ENCODE data around the gene CATSPERD. TPM values are rescaled to one million over a fixed set of nuclear protein-coding genes. Genes with fewer than 3 reads are reported as not detected.
A peak's percentile ranks its signal among the peaks of the same experiment; 100 is the strongest.

CATSPERD gene
- total RNA-seq, 2 experiments from 2014 or later = not detected

DNA sequence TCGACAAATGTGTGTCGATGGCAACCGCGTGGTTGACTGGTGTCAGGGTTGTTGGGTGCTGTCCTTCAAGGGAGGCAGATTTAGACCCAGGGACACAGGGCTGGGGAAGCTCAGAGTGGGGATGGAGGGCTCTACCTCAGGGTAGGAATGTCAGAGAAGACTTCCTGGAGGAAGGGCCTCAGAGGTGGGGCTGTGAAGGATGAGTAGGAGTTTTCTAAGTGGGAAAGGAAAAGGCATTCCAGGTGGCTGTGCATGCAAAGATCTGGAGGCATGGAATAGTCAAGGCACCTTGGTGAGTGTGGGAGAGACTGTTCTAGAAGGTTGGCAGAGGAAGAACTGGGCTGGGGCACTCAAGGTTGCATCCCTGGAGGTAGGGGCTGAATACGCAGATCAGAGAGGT is 86.5 kb downstream of the CATSPERD start:
- Mint-ChIP-seq H3K4me3 (peak overlapping the region; percentile 62), H3K4me1 (ENCODE audit: low read depth) (peaks cover 16% of the 10 kb centered on the region), H3K9me3 (no peaks in the 10 kb centered on the region), H3K27ac (no peak overlapping the region), H3K27me3 (peaks cover 9% of the 10 kb centered on the region), H3K36me3 (ENCODE audit: low read depth) (no peaks in the 10 kb centered on the region)
- ATAC-seq (ENCODE audit: poor library complexity) (no peak), DNase-seq (peak in 1 of 14 experiments; percentile 17)
- peaks cover 3 to 6% of the 10 kb centered on the region in 2 experiments for H3K27me3 ChIP-seq (ENCODE audit: control insufficient read depth in 1 of 2, insufficient read depth in 2 of 2, low read length in 2 of 2)
- intact Hi-C loops (cut with DNase I, micrococcal nuclease) = loop anchor here in 1 of 2 experiments (2.0 to 5.0 kb wide), 3 partner anchors 18 to 170 kb away; partner anchors contain the start of gene RANBP3
- ChIA-PET CTCF (no interaction called here), POLR2A (no interaction called here)
- TF ChIP-seq, protein P1, sequence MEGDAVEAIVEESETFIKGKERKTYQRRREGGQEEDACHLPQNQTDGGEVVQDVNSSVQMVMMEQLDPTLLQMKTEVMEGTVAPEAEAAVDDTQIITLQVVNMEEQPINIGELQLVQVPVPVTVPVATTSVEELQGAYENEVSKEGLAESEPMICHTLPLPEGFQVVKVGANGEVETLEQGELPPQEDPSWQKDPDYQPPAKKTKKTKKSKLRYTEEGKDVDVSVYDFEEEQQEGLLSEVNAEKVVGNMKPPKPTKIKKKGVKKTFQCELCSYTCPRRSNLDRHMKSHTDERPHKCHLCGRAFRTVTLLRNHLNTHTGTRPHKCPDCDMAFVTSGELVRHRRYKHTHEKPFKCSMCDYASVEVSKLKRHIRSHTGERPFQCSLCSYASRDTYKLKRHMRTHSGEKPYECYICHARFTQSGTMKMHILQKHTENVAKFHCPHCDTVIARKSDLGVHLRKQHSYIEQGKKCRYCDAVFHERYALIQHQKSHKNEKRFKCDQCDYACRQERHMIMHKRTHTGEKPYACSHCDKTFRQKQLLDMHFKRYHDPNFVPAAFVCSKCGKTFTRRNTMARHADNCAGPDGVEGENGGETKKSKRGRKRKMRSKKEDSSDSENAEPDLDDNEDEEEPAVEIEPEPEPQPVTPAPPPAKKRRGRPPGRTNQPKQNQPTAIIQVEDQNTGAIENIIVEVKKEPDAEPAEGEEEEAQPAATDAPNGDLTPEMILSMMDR (IDR thresholded peaks at IDR 0.05) = no peak
- no peaks in the 10 kb centered on the region for H3K36me3 ChIP-seq (ENCODE audit: insufficient read depth, low read length)
- peaks cover 0 to 10% of the 10 kb centered on the region in 2 experiments for H3K9me3 ChIP-seq (ENCODE audit: control insufficient read depth in 1 of 2, insufficient read depth in 1 of 2, low read length in 2 of 2)
- no peak overlapping the region for H3K4me3 ChIP-seq (ENCODE audit: low read length)
- H3K4me1 ChIP-seq (ENCODE audit: insufficient read depth, low read length) = peaks cover 30% of the 10 kb centered on the region
- no peak overlapping the region for H3K27ac ChIP-seq (ENCODE audit: low read depth in 1 of 2, low read length in 2 of 2)

DNA sequence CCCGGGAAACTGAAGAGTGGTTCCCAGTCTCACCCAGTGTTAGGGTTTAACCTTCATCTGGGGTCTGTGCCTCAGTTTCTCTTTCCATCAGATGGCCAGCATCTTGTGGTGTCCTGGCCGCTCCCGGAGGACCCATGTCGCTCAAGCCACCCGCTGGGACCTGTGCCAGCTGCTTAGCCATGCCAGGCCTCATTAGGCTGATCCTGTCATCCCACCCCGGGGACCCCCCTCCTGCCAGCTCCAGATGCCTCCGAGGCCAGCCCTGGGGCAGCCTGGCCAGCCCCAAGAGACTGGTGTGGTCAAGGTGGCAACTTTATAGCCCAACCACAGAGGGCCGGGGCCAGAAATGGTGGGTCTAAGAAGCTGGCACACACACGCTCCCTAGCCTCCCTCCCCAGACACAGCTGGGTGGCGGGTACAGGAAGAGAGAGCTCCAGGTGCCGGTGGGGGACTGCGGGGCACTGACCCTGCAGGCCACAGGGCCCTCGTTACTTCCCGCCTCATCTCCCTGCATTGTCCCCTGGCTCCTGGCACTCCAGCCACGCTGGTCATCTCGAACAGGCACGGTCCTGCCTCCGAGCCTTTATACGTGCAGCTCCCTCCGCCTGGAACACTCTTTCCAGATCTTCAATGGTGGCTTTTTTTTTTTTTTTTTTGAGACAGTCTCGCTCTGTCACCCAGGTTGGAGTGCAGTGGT is 87.8 kb downstream of the CATSPERD start:
- H3K4me1 ChIP-seq (ENCODE audit: insufficient read depth, low read length) = peaks cover 22% of the 10 kb centered on the region
- Mint-ChIP-seq H3K27ac (no peak overlapping the region), H3K27me3 (peaks cover 5% of the 10 kb centered on the region), H3K36me3 (ENCODE audit: low read depth) (no peaks in the 10 kb centered on the region), H3K4me1 (ENCODE audit: low read depth) (peaks cover 12% of the 10 kb centered on the region), H3K9me3 (no peaks in the 10 kb centered on the region), H3K4me3 (no peak overlapping the region)
- H3K4me3 ChIP-seq (ENCODE audit: low read length) = no peak overlapping the region
- no peak overlapping the region for H3K27ac ChIP-seq (ENCODE audit: low read depth in 1 of 2, low read length in 2 of 2)
- H3K36me3 ChIP-seq (ENCODE audit: insufficient read depth, low read length) = no peaks in the 10 kb centered on the region
- peaks cover 0 to 10% of the 10 kb centered on the region in 2 experiments for H3K9me3 ChIP-seq (ENCODE audit: control insufficient read depth in 1 of 2, insufficient read depth in 1 of 2, low read length in 2 of 2)
- ChIA-PET POLR2A (interaction anchor here (0.6 to 1.2 kb wide), 3 partner anchors 18 to 165 kb away, joined by 3 read pairs; no protein-coding TSS in a partner anchor), CTCF (interaction anchor here (0.5 to 1.1 kb wide), 2 partner anchors 214 to 493 kb away, joined by 4 read pairs; no protein-coding TSS in a partner anchor)
- H3K27me3 ChIP-seq (ENCODE audit: control insufficient read depth in 1 of 2, insufficient read depth in 2 of 2, low read length in 2 of 2) = no peaks in the 10 kb centered on the region
- ATAC-seq (ENCODE audit: poor library complexity) (no peak), DNase-seq (peak in 1 of 14 experiments; percentile 25)
- intact Hi-C loops (cut with DNase I, micrococcal nuclease) = loop anchor here in 1 of 2 experiments (5.0 kb wide), 1 partner anchor 169 kb away; the partner anchor contains the start of gene RANBP3
- TF ChIP-seq, protein P1 (IDR thresholded peaks at IDR 0.05) = no peak

DNA sequence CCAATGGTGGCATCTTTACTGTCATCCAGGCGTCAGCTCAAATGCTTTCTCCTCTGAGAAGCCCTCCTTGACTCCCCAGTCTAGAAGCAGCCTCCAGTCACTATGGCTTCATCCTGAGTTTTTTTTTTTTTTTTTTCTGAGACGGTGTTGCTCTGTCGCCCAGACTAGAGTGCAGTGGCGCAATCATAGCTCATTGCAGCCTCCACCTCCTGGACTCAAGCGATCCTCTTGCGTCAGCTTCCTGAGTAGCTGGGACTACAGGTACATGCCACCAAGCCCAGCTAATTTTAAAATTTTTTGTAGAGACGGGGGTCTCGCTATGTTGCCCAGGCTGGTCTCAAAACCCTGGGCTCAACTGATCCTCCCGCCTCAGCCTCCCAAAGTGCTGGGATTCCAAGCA is 88.6 kb downstream of the CATSPERD start:
- Histone ChIP-seq H3K27me3 (ENCODE audit: control insufficient read depth in 1 of 2, insufficient read depth in 2 of 2, low read length in 2 of 2) (no peaks in the 10 kb centered on the region), H3K4me1 (ENCODE audit: insufficient read depth, low read length) (peaks cover 14% of the 10 kb centered on the region), H3K4me3 (ENCODE audit: low read length) (no peak overlapping the region), H3K27ac (ENCODE audit: low read depth in 1 of 2, low read length in 2 of 2) (no peak overlapping the region), H3K9me3 (ENCODE audit: control insufficient read depth in 1 of 2, insufficient read depth in 1 of 2, low read length in 2 of 2) (peaks cover 0 to 10% of the 10 kb centered on the region in 2 experiments), H3K36me3 (ENCODE audit: insufficient read depth, low read length) (no peaks in the 10 kb centered on the region)
- Mint-ChIP-seq H3K27me3 (no peaks in the 10 kb centered on the region), H3K4me1 (ENCODE audit: low read depth) (peaks cover 5% of the 10 kb centered on the region), H3K9me3 (no peaks in the 10 kb centered on the region), H3K4me3 (no peak overlapping the region), H3K36me3 (ENCODE audit: low read depth) (no peaks in the 10 kb centered on the region), H3K27ac (no peak overlapping the region)
- POLR2A ChIA-PET = interaction anchor here (0.7 kb wide), 1 partner anchor 164 kb away, joined by 3 read pairs; no protein-coding TSS in a partner anchor
- TF ChIP-seq, protein P1 (IDR thresholded peaks at IDR 0.05) = no peak
- intact Hi-C loops (cut with DNase I, micrococcal nuclease) = loop anchor here in 1 of 2 experiments (5.0 kb wide), 1 partner anchor 168 kb away; the partner anchor contains the start of gene RANBP3
- CTCF ChIA-PET = interaction anchor here (0.5 to 1.1 kb wide), 2 partner anchors 213 to 492 kb away, joined by 4 read pairs; no protein-coding TSS in a partner anchor
- ATAC-seq (ENCODE audit: poor library complexity) (no peak), DNase-seq (peak in 1 of 14 experiments; percentile 13)

Data from CD4-positive, alpha-beta T cell (primary cell).